HEK293 (cell line): Measurements from ENCODE around the gene MTMR10.

Experiments used
- KLF9 ChIP-seq: fragments of 450-650 bp; formaldehyde crosslinking; IDR thresholded peaks from 2 replicates; pipeline ENCODE4 v1.5.1; 2016; ENCODE audit warnings: missing biosample characterization, missing genetic modification characterization, low read depth
- SETDB1 ChIP-seq: IDR thresholded peaks from one replicate; pipeline ENCODE4 v1.6.1; 2017; ENCODE audit warnings: mild to moderate bottlenecking, low read length, moderate library complexity, mixed read lengths; ENCODE audit not compliant: insufficient read length
- SP2 ChIP-seq: fragments of 450-650 bp; formaldehyde crosslinking; IDR thresholded peaks from 2 replicates; pipeline ENCODE4 v1.5.1; 2016; ENCODE audit warnings: missing biosample characterization, missing genetic modification characterization
- TRIM28 ChIP-seq: IDR thresholded peaks from 2 replicates; pipeline ENCODE4 v1.6.1; 2011; ENCODE audit warnings: low read length, control low read depth, borderline replicate concordance
- ZFHX2 ChIP-seq: fragments of 450-650 bp; formaldehyde crosslinking; conservative IDR thresholded peaks from 2 replicates; pipeline ENCODE4 v1.5.1; 2016; ENCODE audit warnings: missing biosample characterization, missing genetic modification characterization
- ZFP69B ChIP-seq: fragments of 450-650 bp; formaldehyde crosslinking; IDR thresholded peaks from 2 replicates; pipeline ENCODE4 v1.5.1; 2016; ENCODE audit warnings: missing biosample characterization, missing genetic modification characterization
- ZNF112 ChIP-seq: fragments of 450-650 bp; formaldehyde crosslinking; IDR thresholded peaks from 2 replicates; pipeline ENCODE4 v1.5.0; 2017; ENCODE audit warnings: missing biosample characterization, missing genetic modification characterization
- ZNF114 ChIP-seq: fragments of 450-650 bp; formaldehyde crosslinking; IDR thresholded peaks from 2 replicates; pipeline ENCODE4 v1.5.0; 2017; ENCODE audit warnings: missing biosample characterization, missing genetic modification characterization
- ZNF169 ChIP-seq: fragments of 450-650 bp; formaldehyde crosslinking; IDR thresholded peaks from 2 replicates; pipeline ENCODE4 v1.5.1; 2016; ENCODE audit warnings: missing biosample characterization, missing genetic modification characterization
- ZNF248 ChIP-seq: fragments of 450-650 bp; formaldehyde crosslinking; IDR thresholded peaks from 2 replicates; pipeline ENCODE4 v1.5.1; 2017; ENCODE audit warnings: missing biosample characterization, missing genetic modification characterization
- ZNF394 ChIP-seq: fragments of 450-650 bp; formaldehyde crosslinking; IDR thresholded peaks from 2 replicates; pipeline ENCODE4 v1.5.1; 2016; ENCODE audit warnings: missing biosample characterization, missing genetic modification characterization, mild to moderate bottlenecking, moderate library complexity, borderline replicate concordance
- ZNF510 ChIP-seq: fragments of 450-650 bp; formaldehyde crosslinking; IDR thresholded peaks from 2 replicates; pipeline ENCODE4 v1.5.1; 2018; ENCODE audit warnings: mild to moderate bottlenecking, missing genetic modification characterization, missing biosample characterization; ENCODE audit not compliant: insufficient replicate concordance
- ZNF530 ChIP-seq: fragments of 450-650 bp; formaldehyde crosslinking; IDR thresholded peaks from 2 replicates; pipeline ENCODE4 v1.5.1; 2016; ENCODE audit warnings: low read depth, missing biosample characterization, missing genetic modification characterization
- ZNF549 ChIP-seq: fragments of 450-650 bp; IDR thresholded peaks from 2 replicates; pipeline ENCODE4 v1.5.1; 2018; ENCODE audit warnings: missing biosample characterization, missing genetic modification characterization, mild to moderate bottlenecking, inconsistent platforms, moderate library complexity
- ZNF558 ChIP-seq: fragments of 450-650 bp; formaldehyde crosslinking; IDR thresholded peaks from 2 replicates; pipeline ENCODE4 v1.5.1; 2016; ENCODE audit warnings: missing biosample characterization, missing genetic modification characterization
- ZNF768 ChIP-seq: fragments of 450-650 bp; formaldehyde crosslinking; IDR thresholded peaks from 2 replicates; pipeline ENCODE4 v1.5.1; 2018; ENCODE audit warnings: missing biosample characterization, mild to moderate bottlenecking, missing genetic modification characterization
- ZNF837 ChIP-seq: fragments of 450-650 bp; formaldehyde crosslinking; IDR thresholded peaks from 2 replicates; pipeline ENCODE4 v1.5.1; 2016; ENCODE audit warnings: missing biosample characterization, missing genetic modification characterization
- ZSCAN23 ChIP-seq: fragments of 450-650 bp; formaldehyde crosslinking; IDR thresholded peaks from 2 replicates; pipeline ENCODE4 v1.5.1; 2016; ENCODE audit warnings: missing biosample characterization, missing genetic modification characterization
- TF ChIP-seq, protein P1 (sequence below): fragments of 450-650 bp; formaldehyde crosslinking; IDR thresholded peaks from 2 replicates; pipeline ENCODE4 v1.5.1; 2016; ENCODE audit warnings: missing biosample characterization, missing genetic modification characterization
- TF ChIP-seq, protein P2 (sequence below): fragments of 450-650 bp; formaldehyde crosslinking; IDR thresholded peaks from 2 replicates; pipeline ENCODE4 v1.5.1; 2016; ENCODE audit warnings: missing biosample characterization, missing genetic modification characterization
- TF ChIP-seq, protein P3 (sequence below): fragments of 450-650 bp; IDR thresholded peaks from 2 replicates; pipeline ENCODE4 v1.5.1; 2018; ENCODE audit warnings: missing biosample characterization, mild to moderate bottlenecking, missing genetic modification characterization
- TF ChIP-seq, protein P4 (sequence below): fragments of 450-650 bp; formaldehyde crosslinking; IDR thresholded peaks from 2 replicates; pipeline ENCODE4 v1.5.1; 2017; ENCODE audit warnings: missing biosample characterization, missing genetic modification characterization
- TF ChIP-seq, protein P5 (sequence below): IDR thresholded peaks from 2 replicates; pipeline ENCODE4 v1.6.1; 2011; ENCODE audit warnings: mild to moderate bottlenecking, low read depth, low read length, borderline replicate concordance
- TF ChIP-seq, protein P6 (sequence below): fragments of 450-650 bp; formaldehyde crosslinking; IDR thresholded peaks from 2 replicates; pipeline ENCODE4 v1.5.1; 2016; ENCODE audit warnings: missing biosample characterization, missing genetic modification characterization
- TF ChIP-seq, protein P7 (sequence below): fragments of 450-650 bp; formaldehyde crosslinking; IDR thresholded peaks from 2 replicates; pipeline ENCODE4 v1.5.1; 2017; ENCODE audit warnings: missing biosample characterization, missing genetic modification characterization

MTMR10 gene

DNA sequence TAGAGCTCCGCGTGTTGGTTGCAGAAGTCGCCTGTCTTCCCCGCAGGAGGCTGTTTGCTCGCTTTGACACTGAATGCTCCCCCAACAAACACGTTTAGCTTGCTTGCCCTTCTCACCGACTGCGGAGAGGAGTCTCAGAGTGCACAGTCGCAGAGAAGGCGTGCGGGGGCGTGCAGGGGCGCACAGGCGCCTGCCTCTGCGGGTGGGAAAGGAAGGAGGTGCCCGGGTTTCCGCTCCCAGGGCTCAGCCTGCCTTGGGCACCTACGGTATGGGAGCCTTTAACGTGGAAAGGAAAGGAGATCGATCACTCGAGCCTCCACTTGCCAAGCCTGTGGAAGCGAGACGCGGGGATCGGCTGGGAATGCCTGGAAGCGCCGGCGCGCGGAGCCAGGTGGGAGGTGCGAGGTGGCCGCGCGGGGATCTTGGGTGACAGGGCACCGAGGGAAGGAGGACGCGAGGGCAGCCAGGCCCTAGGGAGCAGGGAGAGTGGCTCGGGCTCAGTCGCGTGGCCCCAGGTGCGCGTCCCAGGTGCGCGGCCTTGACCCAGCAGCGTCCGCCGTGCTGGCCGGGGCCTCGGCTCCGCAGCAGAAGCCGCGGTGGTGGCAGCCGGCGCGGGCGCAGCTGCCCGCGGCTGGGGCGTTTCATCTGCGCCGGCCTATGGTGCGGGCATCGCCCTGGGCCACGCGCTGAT lies 87.8 kb downstream of the MTMR10 start, which contains the start of gene FAN1 (continued):
- TF ChIP-seq, protein P1, sequence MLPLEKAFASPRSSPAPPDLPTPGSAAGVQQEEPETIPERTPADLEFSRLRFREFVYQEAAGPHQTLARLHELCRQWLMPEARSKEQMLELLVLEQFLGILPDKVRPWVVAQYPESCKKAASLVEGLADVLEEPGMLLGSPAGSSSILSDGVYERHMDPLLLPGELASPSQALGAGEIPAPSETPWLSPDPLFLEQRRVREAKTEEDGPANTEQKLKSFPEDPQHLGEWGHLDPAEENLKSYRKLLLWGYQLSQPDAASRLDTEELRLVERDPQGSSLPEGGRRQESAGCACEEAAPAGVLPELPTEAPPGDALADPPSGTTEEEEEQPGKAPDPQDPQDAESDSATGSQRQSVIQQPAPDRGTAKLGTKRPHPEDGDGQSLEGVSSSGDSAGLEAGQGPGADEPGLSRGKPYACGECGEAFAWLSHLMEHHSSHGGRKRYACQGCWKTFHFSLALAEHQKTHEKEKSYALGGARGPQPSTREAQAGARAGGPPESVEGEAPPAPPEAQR, result no peak
- TF ChIP-seq ZNF112 (tag by site-specific recombination) (no peak), SP2 (peak; percentile 38), ZSCAN23 (tag by site-specific recombination) (no peak), ZNF510 (tag by site-specific recombination) (no peak), ZNF768 (no peak), ZNF530 (tag by site-specific recombination) (no peak), KLF9 (tag by site-specific recombination) (peak; percentile 57; the same call in 1 of the 2 replicates), ZNF169 (tag by site-specific recombination) (no peak), SETDB1 (no peak), ZFHX2 (tag by site-specific recombination) (peak; percentile 95), TRIM28 (peak; percentile 64; the same call in 1 of the 2 replicates), ZNF837 (tag by site-specific recombination) (no peak), ZNF558 (0 out of 2 replicates have a peak, but pooled peaks have one; percentile 20), ZNF248 (tag by site-specific recombination) (no peak), ZNF114 (no peak), ZNF394 (tag by site-specific recombination) (no peak), ZFP69B (peak; percentile 64; the same call in 1 of the 2 replicates), ZNF549 (no peak)
- TF ChIP-seq, protein P2, sequence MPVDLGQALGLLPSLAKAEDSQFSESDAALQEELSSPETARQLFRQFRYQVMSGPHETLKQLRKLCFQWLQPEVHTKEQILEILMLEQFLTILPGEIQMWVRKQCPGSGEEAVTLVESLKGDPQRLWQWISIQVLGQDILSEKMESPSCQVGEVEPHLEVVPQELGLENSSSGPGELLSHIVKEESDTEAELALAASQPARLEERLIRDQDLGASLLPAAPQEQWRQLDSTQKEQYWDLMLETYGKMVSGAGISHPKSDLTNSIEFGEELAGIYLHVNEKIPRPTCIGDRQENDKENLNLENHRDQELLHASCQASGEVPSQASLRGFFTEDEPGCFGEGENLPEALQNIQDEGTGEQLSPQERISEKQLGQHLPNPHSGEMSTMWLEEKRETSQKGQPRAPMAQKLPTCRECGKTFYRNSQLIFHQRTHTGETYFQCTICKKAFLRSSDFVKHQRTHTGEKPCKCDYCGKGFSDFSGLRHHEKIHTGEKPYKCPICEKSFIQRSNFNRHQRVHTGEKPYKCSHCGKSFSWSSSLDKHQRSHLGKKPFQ (tag by site-specific recombination), result no peak
- TF ChIP-seq, protein P3, sequence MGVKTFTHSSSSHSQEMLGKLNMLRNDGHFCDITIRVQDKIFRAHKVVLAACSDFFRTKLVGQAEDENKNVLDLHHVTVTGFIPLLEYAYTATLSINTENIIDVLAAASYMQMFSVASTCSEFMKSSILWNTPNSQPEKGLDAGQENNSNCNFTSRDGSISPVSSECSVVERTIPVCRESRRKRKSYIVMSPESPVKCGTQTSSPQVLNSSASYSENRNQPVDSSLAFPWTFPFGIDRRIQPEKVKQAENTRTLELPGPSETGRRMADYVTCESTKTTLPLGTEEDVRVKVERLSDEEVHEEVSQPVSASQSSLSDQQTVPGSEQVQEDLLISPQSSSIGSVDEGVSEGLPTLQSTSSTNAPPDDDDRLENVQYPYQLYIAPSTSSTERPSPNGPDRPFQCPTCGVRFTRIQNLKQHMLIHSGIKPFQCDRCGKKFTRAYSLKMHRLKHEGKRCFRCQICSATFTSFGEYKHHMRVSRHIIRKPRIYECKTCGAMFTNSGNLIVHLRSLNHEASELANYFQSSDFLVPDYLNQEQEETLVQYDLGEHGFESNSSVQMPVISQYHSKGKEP (tag by site-specific recombination), result no peak
- TF ChIP-seq, protein P4, sequence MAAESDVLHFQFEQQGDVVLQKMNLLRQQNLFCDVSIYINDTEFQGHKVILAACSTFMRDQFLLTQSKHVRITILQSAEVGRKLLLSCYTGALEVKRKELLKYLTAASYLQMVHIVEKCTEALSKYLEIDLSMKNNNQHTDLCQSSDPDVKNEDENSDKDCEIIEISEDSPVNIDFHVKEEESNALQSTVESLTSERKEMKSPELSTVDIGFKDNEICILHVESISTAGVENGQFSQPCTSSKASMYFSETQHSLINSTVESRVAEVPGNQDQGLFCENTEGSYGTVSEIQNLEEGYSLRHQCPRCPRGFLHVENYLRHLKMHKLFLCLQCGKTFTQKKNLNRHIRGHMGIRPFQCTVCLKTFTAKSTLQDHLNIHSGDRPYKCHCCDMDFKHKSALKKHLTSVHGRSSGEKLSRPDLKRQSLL (tag by site-specific recombination), result no peak
- TF ChIP-seq, protein P5, sequence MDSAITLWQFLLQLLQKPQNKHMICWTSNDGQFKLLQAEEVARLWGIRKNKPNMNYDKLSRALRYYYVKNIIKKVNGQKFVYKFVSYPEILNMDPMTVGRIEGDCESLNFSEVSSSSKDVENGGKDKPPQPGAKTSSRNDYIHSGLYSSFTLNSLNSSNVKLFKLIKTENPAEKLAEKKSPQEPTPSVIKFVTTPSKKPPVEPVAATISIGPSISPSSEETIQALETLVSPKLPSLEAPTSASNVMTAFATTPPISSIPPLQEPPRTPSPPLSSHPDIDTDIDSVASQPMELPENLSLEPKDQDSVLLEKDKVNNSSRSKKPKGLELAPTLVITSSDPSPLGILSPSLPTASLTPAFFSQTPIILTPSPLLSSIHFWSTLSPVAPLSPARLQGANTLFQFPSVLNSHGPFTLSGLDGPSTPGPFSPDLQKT, result no peak
- TF ChIP-seq, protein P6, sequence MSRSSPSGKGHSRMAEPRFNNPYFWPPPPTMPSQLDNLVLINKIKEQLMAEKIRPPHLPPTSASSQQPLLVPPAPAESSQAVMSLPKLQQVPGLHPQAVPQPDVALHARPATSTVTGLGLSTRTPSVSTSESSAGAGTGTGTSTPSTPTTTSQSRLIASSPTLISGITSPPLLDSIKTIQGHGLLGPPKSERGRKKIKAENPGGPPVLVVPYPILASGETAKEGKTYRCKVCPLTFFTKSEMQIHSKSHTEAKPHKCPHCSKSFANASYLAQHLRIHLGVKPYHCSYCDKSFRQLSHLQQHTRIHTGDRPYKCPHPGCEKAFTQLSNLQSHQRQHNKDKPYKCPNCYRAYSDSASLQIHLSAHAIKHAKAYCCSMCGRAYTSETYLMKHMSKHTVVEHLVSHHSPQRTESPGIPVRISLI (tag by site-specific recombination), result no peak
- TF ChIP-seq, protein P7, sequence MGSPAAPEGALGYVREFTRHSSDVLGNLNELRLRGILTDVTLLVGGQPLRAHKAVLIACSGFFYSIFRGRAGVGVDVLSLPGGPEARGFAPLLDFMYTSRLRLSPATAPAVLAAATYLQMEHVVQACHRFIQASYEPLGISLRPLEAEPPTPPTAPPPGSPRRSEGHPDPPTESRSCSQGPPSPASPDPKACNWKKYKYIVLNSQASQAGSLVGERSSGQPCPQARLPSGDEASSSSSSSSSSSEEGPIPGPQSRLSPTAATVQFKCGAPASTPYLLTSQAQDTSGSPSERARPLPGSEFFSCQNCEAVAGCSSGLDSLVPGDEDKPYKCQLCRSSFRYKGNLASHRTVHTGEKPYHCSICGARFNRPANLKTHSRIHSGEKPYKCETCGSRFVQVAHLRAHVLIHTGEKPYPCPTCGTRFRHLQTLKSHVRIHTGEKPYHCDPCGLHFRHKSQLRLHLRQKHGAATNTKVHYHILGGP (tag by site-specific recombination), result no peak
